ENCODE results near the gene AKR1C3. TPM values are rescaled to one million over a fixed set of nuclear protein-coding genes. Genes with fewer than 3 reads are reported as not detected.

The AKR1C3 gene
- 1,013 to 1,273 TPM (median 1,197 TPM) in 5 replicates for total RNA-seq (2022; extraction: Qiagen RNA extraction)

DNA sequence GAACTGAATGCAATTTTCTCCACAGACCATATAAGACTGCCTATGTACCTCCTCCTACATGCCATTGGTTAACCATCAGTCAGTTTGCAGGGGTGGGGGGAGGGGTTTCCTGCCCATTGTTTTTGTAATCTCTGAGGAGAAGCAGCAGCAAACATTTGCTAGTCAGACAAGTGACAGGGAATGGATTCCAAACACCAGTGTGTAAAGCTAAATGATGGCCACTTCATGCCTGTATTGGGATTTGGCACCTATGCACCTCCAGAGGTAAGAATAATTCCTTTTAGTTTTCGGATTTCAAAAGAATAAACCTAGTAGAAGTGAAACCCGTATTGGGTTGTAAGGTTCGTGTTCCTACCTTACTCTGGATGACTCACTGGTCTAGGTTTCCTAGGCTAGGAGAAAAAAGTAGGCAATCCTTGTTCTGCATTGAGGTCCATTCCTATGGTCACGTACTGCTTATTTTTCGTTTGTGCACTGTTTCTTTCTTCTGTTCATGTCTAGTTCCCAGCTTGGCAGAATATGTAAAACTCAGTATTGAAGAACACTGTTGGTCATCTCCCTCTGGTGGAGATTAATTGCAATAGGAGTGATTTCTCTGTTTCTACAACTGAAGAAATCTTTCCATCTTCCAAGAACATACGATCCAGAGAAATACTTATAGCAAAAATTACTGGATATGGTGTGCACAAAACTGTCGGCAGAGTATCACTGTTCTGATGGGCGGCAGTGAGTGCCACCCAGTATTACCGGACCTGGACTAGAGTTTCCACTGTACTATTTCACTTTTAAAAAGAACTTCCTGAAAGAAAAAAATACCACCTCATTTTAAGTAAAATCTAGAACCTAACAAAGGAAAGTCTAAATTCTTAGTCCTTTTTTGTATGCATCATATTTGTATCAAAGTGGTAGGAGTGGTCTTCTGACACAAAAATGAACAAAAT lies at the start of gene AKR1C3:
Gene AKR1C3, plus strand, starts transcription at position 150 of the 941 bp plus-strand sequence. Its CDS starts 31 bp downstream, at position 181.

Other genes starting within 250 kb of the AKR1C3 start
- 433 to 601 TPM (median 576 TPM) in 5 replicates for gene AKR1C1, start 131.0 kb upstream of the AKR1C3 start, total RNA-seq (2022; extraction: Qiagen RNA extraction)
- 3,555 to 4,056 TPM (median 3,746 TPM) in 5 replicates for gene AKR1C2, start 90.6 kb upstream of the AKR1C3 start, total RNA-seq (2022; extraction: Qiagen RNA extraction)
- gene AKR1C8, start 90.7 kb downstream of the AKR1C3 start, total RNA-seq (2022; extraction: Qiagen RNA extraction), result not detected in 5 replicates
- gene AKR1C4, start 102.4 kb downstream of the AKR1C3 start, total RNA-seq (2022; extraction: Qiagen RNA extraction), result 0.10 to 0.32 TPM (median 0.30 TPM) in 5 replicates